RKO (cell line): ENCODE results near the gene ABHD15.

Experiments
- DNase-seq: peaks from one replicate; pipeline ENCODE4 v3.0.0-alpha.2; 2016; ENCODE audit warnings: low spot score

The ABHD15 gene

GRCh38 chr17:29594519-29595090, 27.8 kb upstream of the ABHD15 start:
- DNase-seq, result no peak

- peak; percentile 64 for DNase-seq
Measured at GRCh38 chr17:29593591-29594518, 27.0 kb upstream of the ABHD15 start.

GRCh38 chr17:29592850-29593551, 26.2 kb upstream of the ABHD15 start, which contains the start of gene ANKRD13B:
Gene ANKRD13B, plus strand, starts transcription at chr17:29593132. Its CDS starts 490 bp downstream, at chr17:29593622.
- DNase-seq, result peak; percentile 62

- peak; percentile 93 for DNase-seq
Measured at GRCh38 chr17:29591737-29592608, 25.1 kb upstream of the ABHD15 start.

- DNase-seq, result peak; percentile 81
Measured at GRCh38 chr17:29591146-29591736, 24.4 kb upstream of the ABHD15 start.

- peak; percentile 92 for DNase-seq
Measured at GRCh38 chr17:29590411-29591145, 23.7 kb upstream of the ABHD15 start.

- DNase-seq, result peak; percentile 89
Measured at GRCh38 chr17:29589524-29590410, 22.9 kb upstream of the ABHD15 start, which contains the start of gene GIT1. Gene GIT1, minus strand, starts transcription at chr17:29589648. Its CDS starts 270 bp downstream, at chr17:29589378.

GRCh38 chr17:29588562-29589411, 21.9 kb upstream of the ABHD15 start:
- peak; percentile 48 for DNase-seq

GRCh38 chr17:29588017-29588561, 21.3 kb upstream of the ABHD15 start:
- DNase-seq, result peak; percentile 33

GRCh38 chr17:29587591-29587990, 20.8 kb upstream of the ABHD15 start:
- no peak for DNase-seq

- no peak for DNase-seq
Measured at GRCh38 chr17:29586676-29587469, 20.0 kb upstream of the ABHD15 start.

GRCh38 chr17:29585080-29585751, 18.4 kb upstream of the ABHD15 start:
- no peak for DNase-seq

GRCh38 chr17:29584452-29585079, 17.7 kb upstream of the ABHD15 start:
- DNase-seq, result no peak

GRCh38 chr17:29583324-29584248, 16.7 kb upstream of the ABHD15 start:
- DNase-seq, result no peak

- DNase-seq, result no peak
Measured at GRCh38 chr17:29582772-29583171, 15.9 kb upstream of the ABHD15 start.
